GM12892 (cell line): ENCODE measurements around the gene ZMIZ1.

ENCODE experiments used
- POLR2A ChIP-seq: IDR thresholded peaks from 2 replicates; pipeline ENCODE4 v1.6.1; 2011; ENCODE audit warnings: low read depth, low read length, control low read depth
- POLR2AphosphoS5 ChIP-seq: IDR thresholded peaks from 2 replicates; pipeline ENCODE4 v1.6.1; 2011; ENCODE audit warnings: low read depth, low read length, control low read depth
- TAF1 ChIP-seq: IDR thresholded peaks from 2 replicates; pipeline ENCODE4 v1.6.1; 2011; ENCODE audit warnings: low read depth, mild to moderate bottlenecking, control low read depth, low read length, borderline replicate concordance

GRCh38 chr10:79155301-79156081 is 86.7 kb downstream of the ZMIZ1 start:
- TF ChIP-seq POLR2A (no peak), POLR2AphosphoS5 (no peak), TAF1 (no peak)
